Fibroblast of the conjunctiva (primary cell): ENCODE results near the gene EXOC3L4.
"Not testable (repeated sequence)": the region's sequence is repeated elsewhere in the genome, so short reads cannot be mapped to it uniquely, and the experiment has no call there.

ENCODE experiments used
- DNase-seq: peaks from one replicate; pipeline ENCODE4 v3.0.0-alpha.2; 2010; ENCODE audit warnings: low read depth

EXOC3L4 gene

GRCh38 chr14:103105580-103106150, 11.1 kb downstream of the EXOC3L4 start:
- no peak for DNase-seq

GRCh38 chr14:103107455-103107854, 12.9 kb downstream of the EXOC3L4 start:
- no peak for DNase-seq

DNA sequence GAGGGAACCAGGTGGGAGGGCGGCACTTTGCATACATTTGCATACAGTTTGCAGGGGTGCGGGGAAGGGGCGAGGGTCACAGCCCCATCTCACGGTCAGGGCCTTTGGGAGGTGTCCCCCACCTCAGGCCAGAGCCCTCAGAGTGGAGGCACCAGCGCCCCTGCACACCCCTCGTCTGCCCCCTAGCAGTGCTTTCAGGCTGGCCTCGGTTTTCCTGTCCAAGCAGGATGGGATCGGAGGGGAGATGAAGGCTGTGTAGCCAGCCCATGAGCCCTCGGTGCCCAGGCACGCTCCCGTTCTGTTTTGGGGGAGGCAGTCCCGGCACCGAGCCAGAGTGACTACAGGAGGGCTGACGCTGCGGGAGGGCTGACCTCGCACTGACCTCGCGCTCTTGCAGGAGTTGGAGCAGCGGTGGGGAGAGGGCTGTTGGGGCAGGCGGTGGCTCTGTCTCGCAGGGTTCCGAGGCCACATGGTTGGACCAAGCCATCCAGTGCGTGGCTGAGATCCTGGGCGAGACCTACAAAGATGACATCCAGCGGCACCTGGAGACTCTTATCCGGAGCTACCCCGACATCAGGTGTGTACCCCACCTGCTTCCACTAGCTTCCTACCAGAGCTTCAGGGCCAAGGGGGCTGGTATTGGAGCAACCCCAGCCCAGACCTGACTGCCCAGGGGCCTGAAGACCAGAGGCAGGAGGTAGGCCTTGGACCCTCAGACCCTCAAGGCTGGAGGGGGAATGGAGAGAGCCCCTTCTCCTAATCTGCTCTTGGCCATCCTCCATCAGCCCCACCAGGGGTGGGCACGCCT, 13.6 kb downstream of the EXOC3L4 start:
- DNase-seq, result no peak

GRCh38 chr14:103108749-103109207, 14.3 kb downstream of the EXOC3L4 start:
- no peak for DNase-seq

GRCh38 chr14:103109535-103110441, 15.3 kb downstream of the EXOC3L4 start:
- DNase-seq, result no peak

DNA sequence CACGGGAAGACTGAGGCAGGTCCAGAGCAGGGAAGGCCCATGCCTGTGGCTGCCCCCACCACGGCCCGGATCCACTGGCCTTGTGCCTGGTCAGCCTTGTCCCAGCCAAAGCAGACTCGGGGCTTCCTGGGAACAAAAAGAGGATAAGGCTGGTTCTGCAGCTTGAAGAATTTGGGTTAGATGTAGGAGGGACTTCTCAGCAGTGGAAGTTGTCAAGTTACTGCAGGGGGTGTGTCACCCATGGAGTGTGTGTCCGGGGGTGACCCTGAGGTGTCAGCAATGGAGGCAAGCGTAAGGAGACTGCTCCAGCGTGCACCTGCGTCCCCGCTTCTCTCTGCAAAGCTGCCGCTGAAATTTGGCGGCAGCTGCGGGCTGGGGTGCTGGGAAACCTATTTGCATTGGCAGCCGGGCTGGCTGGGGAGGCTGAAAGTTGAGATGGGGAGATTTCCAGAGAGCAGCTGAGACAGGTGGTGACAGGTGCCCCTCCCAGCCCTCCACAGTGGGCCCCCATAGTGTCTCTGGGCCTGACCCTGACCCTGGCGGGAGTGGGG, 16.2 kb downstream of the EXOC3L4 start:
- no peak for DNase-seq

DNA sequence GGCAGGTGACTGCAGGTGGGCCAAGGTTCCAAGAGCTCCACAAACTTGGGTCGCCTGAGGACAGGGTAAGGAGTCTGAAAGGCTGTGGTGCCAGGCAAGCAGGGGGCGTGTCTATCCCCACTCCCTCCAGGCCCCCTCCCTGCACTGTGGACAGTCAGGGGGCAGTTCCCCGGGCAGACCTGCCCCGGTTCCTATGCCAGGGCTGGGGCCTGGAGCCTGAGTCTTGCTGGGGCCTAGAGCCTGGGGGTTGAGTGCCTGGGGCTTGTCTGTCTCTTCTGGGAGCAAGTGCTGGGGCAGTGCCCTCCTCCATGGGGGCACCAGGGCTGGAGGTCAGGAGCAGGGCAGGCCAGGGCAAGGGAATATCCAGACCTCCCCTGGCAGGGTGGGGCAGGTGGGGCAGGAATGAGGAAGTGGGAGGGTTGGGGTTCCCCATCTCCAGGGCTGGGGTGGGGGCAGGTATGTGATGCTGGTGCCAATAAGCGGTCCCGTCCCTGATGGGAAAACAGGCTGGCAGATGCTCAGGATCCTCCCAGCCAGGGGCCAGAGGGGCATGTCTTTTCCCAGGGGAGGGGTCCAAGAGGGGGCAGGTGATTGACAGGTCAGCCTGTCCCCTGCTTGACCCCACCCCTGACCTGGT, 16.8 kb downstream of the EXOC3L4 start:
- no peak for DNase-seq

DNA sequence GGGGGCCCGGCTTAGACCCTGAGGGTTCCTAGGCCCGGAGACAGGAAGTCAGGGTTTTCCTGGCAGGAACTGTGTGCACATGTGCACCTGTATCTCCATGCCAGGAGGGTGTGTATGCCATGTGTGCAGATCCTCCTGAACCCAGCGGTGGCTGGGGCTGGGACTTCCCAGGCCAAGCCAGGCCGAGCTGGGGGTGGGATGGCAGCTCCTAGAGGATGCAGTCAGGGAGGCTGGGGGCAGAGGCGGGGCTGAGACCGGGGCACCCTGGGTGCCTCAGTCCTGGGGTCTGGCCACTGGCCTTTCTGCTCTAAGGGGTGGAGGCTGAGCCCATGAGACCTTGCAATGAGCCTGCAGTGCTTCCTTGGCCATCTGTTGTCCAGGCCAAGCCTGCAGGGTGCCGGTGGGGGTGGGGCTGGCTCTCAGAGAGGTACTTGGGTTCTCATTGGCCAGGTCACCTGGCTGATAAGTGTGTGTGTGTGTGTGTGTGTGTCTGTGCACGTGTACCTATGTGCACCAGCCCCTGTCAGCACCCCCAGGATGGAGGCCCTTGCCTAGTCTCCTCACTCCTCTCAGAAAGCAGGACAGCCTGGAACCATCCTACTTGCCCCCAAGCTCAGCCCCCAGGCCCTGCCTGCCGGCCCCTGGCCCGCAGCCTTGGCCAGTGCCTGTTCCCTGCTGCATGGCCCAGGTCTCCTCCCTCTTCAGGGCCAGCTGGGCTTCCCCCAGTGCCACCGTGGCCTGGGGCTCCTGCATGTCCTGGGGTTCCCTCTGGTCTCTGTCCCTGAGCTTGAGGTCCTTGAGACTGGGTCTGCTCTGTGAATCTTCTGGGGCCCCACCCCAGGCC, 18.1 kb downstream of the EXOC3L4 start:
- DNase-seq, result no peak

- DNase-seq, result no peak
Measured at GRCh38 chr14:103113303-103113702, 18.8 kb downstream of the EXOC3L4 start.

DNA sequence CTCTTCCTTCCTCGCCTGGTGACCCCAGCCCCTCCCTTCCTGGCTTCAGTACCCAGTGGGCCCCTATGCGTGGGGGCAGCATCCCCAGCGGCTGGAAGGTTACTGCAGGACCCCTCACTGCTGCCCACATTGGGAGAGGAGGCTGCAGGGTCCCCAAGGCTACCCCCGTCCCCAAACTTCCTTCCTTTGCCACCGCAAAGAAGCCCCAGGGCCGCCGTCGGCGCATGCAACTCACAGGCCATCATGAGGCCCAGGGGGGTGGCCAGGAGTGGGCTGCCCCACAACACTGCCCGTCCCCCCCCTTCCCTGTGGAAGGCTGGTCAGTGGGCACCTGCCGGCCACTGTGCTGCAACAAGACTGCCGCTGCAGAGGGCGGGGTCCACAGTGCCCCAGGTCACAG, 19.2 kb downstream of the EXOC3L4 start:
- no peak for DNase-seq

- DNase-seq, result not testable (repeated sequence)
Measured at GRCh38 chr14:103115086-103115679, 20.7 kb downstream of the EXOC3L4 start.

- no peak for DNase-seq
Measured at GRCh38 chr14:103115845-103116572, 21.5 kb downstream of the EXOC3L4 start.

DNA sequence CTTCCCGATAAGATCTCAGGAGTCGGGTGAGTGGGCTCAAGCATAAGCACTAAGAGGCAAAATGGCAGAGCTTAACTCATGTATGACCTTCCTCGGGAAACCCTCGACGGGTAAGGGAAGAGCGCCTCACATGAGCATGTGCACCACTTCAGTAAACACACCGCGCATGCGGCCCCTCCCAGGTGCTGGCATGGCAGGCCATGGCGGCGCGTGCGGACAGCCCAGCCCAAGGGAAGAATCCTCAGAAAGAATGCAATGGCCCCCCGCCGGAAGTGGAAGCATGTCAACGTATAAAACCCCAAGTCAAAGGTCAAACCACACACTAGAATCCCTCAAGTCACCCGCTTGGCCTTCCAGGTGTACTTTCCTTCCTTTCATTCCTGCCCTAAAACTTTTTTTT, 22.1 kb downstream of the EXOC3L4 start:
- no peak for DNase-seq

DNA sequence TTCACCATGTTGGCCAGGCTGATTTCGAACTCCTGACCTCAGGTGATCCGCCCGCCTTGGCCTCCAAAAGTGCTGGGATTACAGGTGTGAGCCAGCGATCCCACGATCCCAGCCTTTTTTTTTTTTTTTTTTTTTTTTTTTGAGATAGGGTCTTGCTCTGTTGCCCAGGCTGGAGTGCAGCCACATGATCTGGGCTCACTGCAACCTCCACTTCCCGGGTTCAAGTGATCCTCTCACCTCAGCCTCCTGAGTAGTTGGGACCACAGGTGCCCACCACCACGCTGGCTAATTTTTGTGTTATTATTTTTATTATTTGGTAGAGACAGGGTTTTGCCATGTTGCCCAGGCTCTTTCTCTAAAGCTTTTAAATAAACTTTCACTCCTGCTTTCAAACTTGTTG, 23.0 kb downstream of the EXOC3L4 start:
- not testable (repeated sequence) for DNase-seq

DNA sequence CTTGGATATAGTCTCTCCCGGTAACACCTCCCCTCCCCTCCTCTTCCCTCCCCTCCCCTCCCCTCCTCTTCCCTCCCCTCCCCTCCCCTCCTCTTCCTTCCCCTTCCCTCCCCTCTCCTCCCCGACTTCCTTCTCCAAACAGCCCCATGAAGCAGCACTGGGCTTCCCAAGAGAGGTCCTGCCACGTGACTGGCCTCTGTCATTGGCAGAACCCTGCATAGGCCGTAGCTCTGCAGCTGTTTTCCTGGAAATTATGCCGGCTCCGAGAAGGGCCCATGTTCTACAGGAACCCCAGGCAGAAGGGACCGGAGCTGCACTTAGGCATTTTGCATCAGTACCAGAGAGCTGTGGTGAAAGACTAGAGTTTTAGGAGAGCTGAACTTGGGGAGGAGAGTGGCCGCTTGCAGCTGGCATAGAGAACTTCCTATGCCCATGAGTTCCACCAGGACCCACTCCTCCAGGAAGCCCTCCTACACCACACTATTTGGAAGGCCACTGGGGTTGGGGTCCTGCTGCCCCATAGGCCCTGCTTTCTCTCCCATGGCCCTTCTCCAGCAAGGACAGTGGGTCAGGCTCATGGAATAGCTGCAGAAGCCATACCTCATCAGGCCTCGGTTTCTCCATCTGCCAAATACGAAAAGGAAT, 23.6 kb downstream of the EXOC3L4 start:
- no peak for DNase-seq

DNA sequence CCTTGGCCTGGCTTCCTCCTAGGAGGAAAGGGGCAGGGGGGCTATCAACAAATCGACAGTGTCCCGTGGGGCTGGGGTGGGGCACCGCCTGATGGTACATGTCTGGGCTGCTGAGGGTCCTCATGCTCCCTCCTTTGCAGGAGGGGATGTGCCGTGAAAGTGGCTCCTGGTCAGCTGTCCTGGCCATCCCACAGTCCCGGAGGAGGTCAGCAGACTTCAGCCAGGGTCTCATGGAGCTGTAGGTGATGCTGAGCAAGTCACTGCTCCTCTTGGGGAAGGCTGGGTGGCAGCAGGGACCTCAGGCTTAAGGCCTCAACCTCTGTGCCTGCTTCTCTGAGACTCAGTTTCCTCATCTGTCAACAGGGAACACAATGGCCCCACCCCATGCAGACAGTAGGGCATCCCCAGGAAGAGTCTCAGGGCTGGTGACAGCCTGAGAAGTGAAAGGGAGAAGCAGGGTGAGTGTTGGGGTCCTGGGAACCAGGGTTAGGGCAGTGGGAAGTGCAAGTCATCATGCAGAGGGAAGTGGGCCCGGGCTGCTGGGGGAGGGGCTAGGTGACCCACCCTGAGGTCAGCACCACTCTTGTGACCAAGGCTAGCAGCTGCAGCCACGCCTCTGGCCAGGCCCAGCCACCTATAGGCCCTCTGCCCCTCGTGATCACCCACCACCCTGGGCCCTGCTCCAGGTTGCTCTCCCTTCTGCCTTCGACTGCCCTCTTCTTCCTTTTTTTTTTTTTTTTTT, 24.3 kb downstream of the EXOC3L4 start:
- DNase-seq, result no peak

- not testable (repeated sequence) for DNase-seq
Measured at GRCh38 chr14:103119527-103119926, 25.0 kb downstream of the EXOC3L4 start.

DNA sequence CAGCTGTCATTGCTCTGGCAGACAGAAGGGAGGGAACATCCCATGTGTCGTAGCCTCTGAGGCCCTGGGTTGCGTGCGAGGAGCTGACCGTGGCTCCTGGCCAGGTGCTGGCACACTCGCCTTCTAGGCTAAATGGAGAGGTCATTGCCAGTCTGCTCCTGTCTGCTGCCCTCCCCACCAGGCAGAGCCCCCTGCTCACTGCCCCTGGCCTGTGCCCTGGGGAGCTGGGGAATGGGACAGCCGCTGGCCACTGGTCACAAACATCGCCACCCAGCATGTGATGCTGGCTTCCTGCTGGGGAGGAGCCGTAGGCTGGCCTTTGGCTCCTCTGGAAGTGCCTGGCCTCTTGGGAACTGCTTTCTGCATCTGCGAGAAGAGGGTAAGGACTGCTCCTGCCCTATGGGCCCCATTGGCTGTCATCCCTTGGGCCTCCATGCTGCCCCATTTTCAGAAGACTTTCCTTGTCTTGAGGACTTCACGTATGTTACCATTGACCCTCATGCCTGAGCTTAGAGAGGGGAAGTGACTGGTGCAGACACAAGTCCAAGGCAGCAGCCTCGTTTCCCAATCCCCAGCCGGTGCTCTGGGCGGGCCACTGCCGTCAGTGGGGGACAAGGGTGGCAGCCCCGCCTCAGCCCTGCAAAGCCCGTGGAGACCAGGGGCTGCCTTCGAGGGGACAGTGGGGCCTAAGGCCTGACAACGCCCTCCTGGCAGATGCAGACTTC, 26.8 kb downstream of the EXOC3L4 start:
- DNase-seq, result no peak
